Mucosa of descending colon (tissue), 3 donors: ENCODE results near the gene AATK. TPM values are rescaled to one million over a fixed set of nuclear protein-coding genes. Genes with fewer than 3 reads are reported as not detected.

ENCODE experiments used
- ATAC-seq: fragments of 200-7000 bp; cut with Tn5 transposase; one replicate; pipeline ENCODE4 v1.9.1; 2020; ENCODE audit warnings: mild to moderate bottlenecking, moderate library complexity
- DNase-seq, 3 donors: peaks; one replicate each; pipeline ENCODE4 v3.0.0-alpha.2; 2020
- H3K36me3 ChIP-seq: fragments of 200-600 bp; one replicate; pipeline ENCODE4 v1.8.0; 2021; ENCODE audit warnings: low read depth, mild to moderate bottlenecking
- H3K4me1 ChIP-seq: fragments of 200-600 bp; one replicate; pipeline ENCODE4 v1.8.0; 2021; ENCODE audit warnings: low read depth, mild to moderate bottlenecking
- H3K4me3 ChIP-seq: fragments of 200-600 bp; one replicate; pipeline ENCODE4 v1.8.0; 2021; ENCODE audit warnings: mild to moderate bottlenecking
- H3K9me3 ChIP-seq: fragments of 200-600 bp; one replicate; pipeline ENCODE4 v1.8.0; 2021; ENCODE audit warnings: mild to moderate bottlenecking
- CTCF ChIP-seq: fragments of 200-600 bp; IDR thresholded peaks from one replicate; pipeline ENCODE4 v1.8.0; 2022; ENCODE audit warnings: antibody characterized with exemption, mild to moderate bottlenecking
- intact Hi-C, 2 donors: fragments of 100-400 bp; cut with DNase I in 1 of 2; cut with micrococcal nuclease in 1 of 2; formaldehyde crosslinking; loops; one replicate each; pipeline versions ENCODE4 v1.11.0 to v1.11.1; 2022; cut with DNase I, micrococcal nuclease
- total RNA-seq, 3 donors: library from RNA; stranded (reverse); fragmentation: NEBNext Ultra II Directional in 2 of 3; extraction: Animal tissue kit (Norgen Biotek cat#: 25700) in 2 of 3; gene quantifications; one replicate each; pipeline versions ENCODE4 v1.2.1 to v1.2.4, GENCODE V29; 2021 to 2023
- donor health status: DM: no; HTN: no; CAD: no; lungs with moderate emphysema.
- donor health status: DM: no; HTN: no; CAD: no.
- donor health status: DM: no; HTN: yes; CAD: no.

The AATK gene
- total RNA-seq, 3 donors from 2014 or later = 9.9 to 23.8 (median 15.6) TPM

- Histone ChIP-seq H3K4me1 (peaks cover 7% of the 10 kb centered on the region), H3K36me3 (no peaks in the 10 kb centered on the region), H3K4me3 (no peak overlapping the region), H3K9me3 (no peaks in the 10 kb centered on the region)
- DNase-seq (peak in 1 of 3 donors; percentile 29), ATAC-seq (peak; percentile 54)
- no peak for TF ChIP-seq CTCF
- intact Hi-C loops = no loop called here
These were observed 35.3 kb downstream of the AATK start for GRCh38 chr17:81130385-81131361.

- TF ChIP-seq CTCF = no peak
- no peaks in the 10 kb centered on the region for H3K36me3 ChIP-seq
- H3K4me1 ChIP-seq = peaks cover 7% of the 10 kb centered on the region
- ATAC-seq (no peak), DNase-seq (no peak)
- intact Hi-C loops = no loop called here
- H3K4me3 ChIP-seq = no peak overlapping the region
- H3K9me3 ChIP-seq = no peaks in the 10 kb centered on the region
These were observed 36.2 kb downstream of the AATK start for GRCh38 chr17:81129711-81130367.

GRCh38 chr17:81129289-81129688, 36.7 kb downstream of the AATK start:
- ATAC-seq (no peak), DNase-seq (no peak)
- Histone ChIP-seq H3K9me3 (no peaks in the 10 kb centered on the region), H3K36me3 (no peaks in the 10 kb centered on the region), H3K4me3 (no peak overlapping the region), H3K4me1 (peaks cover 7% of the 10 kb centered on the region)
- intact Hi-C loops = no loop called here
- TF ChIP-seq CTCF = no peak

GRCh38 chr17:81128774-81129173, 37.2 kb downstream of the AATK start:
- Histone ChIP-seq H3K9me3 (no peaks in the 10 kb centered on the region), H3K36me3 (no peaks in the 10 kb centered on the region), H3K4me1 (peaks cover 7% of the 10 kb centered on the region), H3K4me3 (no peak overlapping the region)
- no peak for DNase-seq
- no peak for TF ChIP-seq CTCF
- intact Hi-C loops = no loop called here
- ATAC-seq = no peak

GRCh38 chr17:81128338-81128737, 37.7 kb downstream of the AATK start:
- ATAC-seq (no peak), DNase-seq (no peak)
- Histone ChIP-seq H3K9me3 (no peaks in the 10 kb centered on the region), H3K4me3 (no peak overlapping the region), H3K36me3 (no peaks in the 10 kb centered on the region), H3K4me1 (peaks cover 7% of the 10 kb centered on the region)
- intact Hi-C loops = no loop called here
- TF ChIP-seq CTCF = no peak
